T-helper 2 cell (primary cell): ENCODE measurements around the gene GPX4.

ENCODE experiments used
- DNase-seq, 5 experiments: peaks; one replicate each; pipeline versions ENCODE4 v3.0.0 to v3.0.0-alpha.2; 2012 to 2022

GPX4 gene

GRCh38 chr19:1132552-1133383, 29.0 kb downstream of the GPX4 start:
- peak in 1 of 5 experiments; percentile 58 for DNase-seq

GRCh38 chr19:1133471-1133929, 29.7 kb downstream of the GPX4 start:
- peak; percentile 42 to 89 (median 59) for DNase-seq

- no peak for DNase-seq
These were observed 30.6 kb downstream of the GPX4 start for GRCh38 chr19:1134431-1134830.

GRCh38 chr19:1135454-1135853, 31.7 kb downstream of the GPX4 start:
- DNase-seq, result no peak

GRCh38 chr19:1136201-1136600, 32.4 kb downstream of the GPX4 start:
- no peak for DNase-seq

GRCh38 chr19:1136621-1137317, 33.0 kb downstream of the GPX4 start:
- no peak for DNase-seq

GRCh38 chr19:1138121-1138520, 34.3 kb downstream of the GPX4 start:
- DNase-seq, result no peak

- DNase-seq, result no peak
These were observed 35.3 kb downstream of the GPX4 start for GRCh38 chr19:1139126-1139525.

- DNase-seq, result no peak
These were observed 36.7 kb downstream of the GPX4 start for GRCh38 chr19:1140272-1141027.

- DNase-seq, result no peak
These were observed 38.1 kb downstream of the GPX4 start for GRCh38 chr19:1141944-1142343.

- no peak for DNase-seq
These were observed 40.1 kb downstream of the GPX4 start for GRCh38 chr19:1143828-1144399.

GRCh38 chr19:1144741-1145140, 40.9 kb downstream of the GPX4 start:
- no peak for DNase-seq

GRCh38 chr19:1145635-1146411, 42.0 kb downstream of the GPX4 start:
- no peak for DNase-seq

- no peak for DNase-seq
These were observed 42.6 kb downstream of the GPX4 start for GRCh38 chr19:1146412-1146699.

- no peak for DNase-seq
These were observed 43.3 kb downstream of the GPX4 start for GRCh38 chr19:1146858-1147780.

- no peak for DNase-seq
These were observed 44.2 kb downstream of the GPX4 start for GRCh38 chr19:1147934-1148549.

GRCh38 chr19:1149259-1150045, 45.7 kb downstream of the GPX4 start:
- no peak for DNase-seq

GRCh38 chr19:1150333-1151036, 46.7 kb downstream of the GPX4 start:
- DNase-seq, result no peak

GRCh38 chr19:1151037-1151724, 47.4 kb downstream of the GPX4 start:
- DNase-seq, result no peak
